Fibroblast of skin of left biceps (primary cell): ENCODE measurements around the gene MYO5B.
A peak's percentile ranks its signal among the peaks of the same experiment; 100 is the strongest.
"Not testable (repeated sequence)": the region's sequence is repeated elsewhere in the genome, so short reads cannot be mapped to it uniquely, and the experiment has no call there.

Experiments used
- DNase-seq, 2 experiments: peaks; one replicate each; pipeline ENCODE4 v3.0.0-alpha.2; 2013; ENCODE audit warnings: low read depth in 2 of 2

MYO5B gene

GRCh38 chr18:49835405-49835804, 359.5 kb downstream of the MYO5B start:
- DNase-seq = no peak

GRCh38 chr18:49834258-49834657, 360.7 kb downstream of the MYO5B start:
- no peak for DNase-seq

- DNase-seq = no peak
Observed at GRCh38 chr18:49833814-49834213, 361.1 kb downstream of the MYO5B start.

- DNase-seq = no peak
Observed at GRCh38 chr18:49832221-49832647, 362.7 kb downstream of the MYO5B start.

- DNase-seq = no peak
Observed at GRCh38 chr18:49827996-49828395, 367.0 kb downstream of the MYO5B start.

GRCh38 chr18:49819823-49820671, 374.9 kb downstream of the MYO5B start:
- no peak for DNase-seq

GRCh38 chr18:49819071-49819662, 375.8 kb downstream of the MYO5B start:
- DNase-seq = no peak

GRCh38 chr18:49817947-49818346, 377.0 kb downstream of the MYO5B start:
- no peak for DNase-seq

GRCh38 chr18:49815927-49816326, 379.0 kb downstream of the MYO5B start:
- DNase-seq = no peak

- DNase-seq = no peak
Observed at GRCh38 chr18:49814147-49814499, 380.8 kb downstream of the MYO5B start.

GRCh38 chr18:49813319-49814146, 381.4 kb downstream of the MYO5B start, which contains the start of gene ACAA2:
TSS of gene ACAA2 (minus strand) at chr18:49813533. CDS start at chr18:49813484, 49 bp downstream.
- DNase-seq = peak; percentile 73 to 75

- DNase-seq = no peak
Observed at GRCh38 chr18:49813069-49813318, 382.0 kb downstream of the MYO5B start.

- no peak for DNase-seq
Observed at GRCh38 chr18:49812286-49813068, 382.5 kb downstream of the MYO5B start.

- DNase-seq = no peak
Observed at GRCh38 chr18:49811151-49811938, 383.6 kb downstream of the MYO5B start.

- not testable (repeated sequence) for DNase-seq
Observed at GRCh38 chr18:49808553-49809191, 386.3 kb downstream of the MYO5B start.

GRCh38 chr18:49804096-49804495, 390.9 kb downstream of the MYO5B start:
- no peak for DNase-seq

- no peak for DNase-seq
Observed at GRCh38 chr18:49802623-49803022, 392.3 kb downstream of the MYO5B start.

- DNase-seq = not testable (repeated sequence)
Observed at GRCh38 chr18:49800491-49800890, 394.5 kb downstream of the MYO5B start.

- DNase-seq = not testable (repeated sequence)
Observed at GRCh38 chr18:49799806-49800205, 395.1 kb downstream of the MYO5B start.

GRCh38 chr18:49798001-49798400, 396.9 kb downstream of the MYO5B start:
- DNase-seq = no peak
